Measurements from ENCODE around the gene PRDM13.

- TF ChIP-seq POLR2AphosphoS5 (IDR thresholded peaks at IDR 0.05; ENCODE audit: borderline replicate concordance, low read depth, low read length) = no peak
- no peak for TF ChIP-seq EZH2 (IDR thresholded peaks at IDR 0.05)
- TF ChIP-seq FOXP2 (optimal IDR thresholded peaks at IDR 0.05; ENCODE audit: control extremely low read depth, extremely low read length, insufficient read depth) = no peak
Observed at GRCh38 chr6:99629293-99629692, 22.7 kb downstream of the PRDM13 start.

Measured in SK-N-MC (cell line).